Measurements from ENCODE around the gene TNPO3.

GRCh38 chr7:128936798-128937197, 118.1 kb downstream of the TNPO3 start:
- TF ChIP-seq EZH2phosphoT487 (IDR thresholded peaks at IDR 0.05; ENCODE audit: borderline replicate concordance, low read depth, low read length) (no peak), CTCF (conservative IDR thresholded peaks at IDR 0.05; ENCODE audit: low read length) (no peak)
